ENCODE results near the gene TCL1B. TPM values are rescaled to one million over a fixed set of nuclear protein-coding genes. Genes with fewer than 3 reads are reported as not detected.

The TCL1B gene
- not detected in 2 replicates for total RNA-seq

GRCh38 chr14:95685978-95686922, at the start of gene TCL1B:
Gene TCL1B, plus strand, starts transcription at chr14:95686426. Its CDS starts 42 bp downstream, at chr14:95686468.

GRCh38 chr14:95713596-95714371, 27.6 kb downstream of the TCL1B start, which contains the start of gene TCL1A:
Gene TCL1A, minus strand, starts transcription at chr14:95714125. Its CDS starts 59 bp downstream, at chr14:95714066.

Small RNA genes within 50 kb of the gene (small RNA-seq; reads per million reads assigned to genes)
- gene RF02193, result not detected

Other genes with a start within 250 kb of the TCL1B start
- gene SYNE3, start 169.8 kb upstream of the TCL1B start, total RNA-seq, result 6.1 and 7.1 TPM in 2 replicates
- gene GLRX5, start 151.4 kb upstream of the TCL1B start, total RNA-seq, result 16.1 and 43.1 TPM in 2 replicates
- not detected in 2 replicates for gene TCL1A, start 27.7 kb downstream of the TCL1B start, total RNA-seq
- not detected in 2 replicates for gene TUNAR, start 190.4 kb downstream of the TCL1B start, total RNA-seq